GM23338 (cell line): ENCODE results near the gene C1orf210. TPM values are rescaled to one million over a fixed set of nuclear protein-coding genes. Genes with fewer than 3 reads are reported as not detected.

Experiments
- ATAC-seq: fragments of 200-7000 bp; cut with Tn5 transposase; 3 replicates; pipeline ENCODE4 v1.9.1; 2020
- DNase-seq: peaks from one replicate; pipeline ENCODE4 v3.0.0-alpha.2; 2015; ENCODE audit warnings: low spot score
- H2AFZ ChIP-seq: fragments of 200-600 bp; sonication (generic); 2 replicates; pipeline ENCODE4 v1.8.0; 2016; ENCODE audit warnings: antibody characterized with exemption, mild to moderate bottlenecking, moderate library complexity
- H3F3A ChIP-seq: fragments of 200-600 bp; sonication (generic); replicated peaks from 2 replicates; pipeline ENCODE4 v1.8.0; 2017; ENCODE audit warnings: antibody characterized with exemption, mixed run types, low read depth
- H3K27ac ChIP-seq: fragments of 200-600 bp; sonication (generic); 2 replicates; pipeline ENCODE4 v1.6.1; 2016; ENCODE audit warnings: low read depth
- H3K27me3 ChIP-seq: fragments of 200-600 bp; sonication (generic); 2 replicates; pipeline ENCODE4 v1.8.0; 2016; ENCODE audit warnings: mild to moderate bottlenecking, mixed run types, moderate library complexity; ENCODE audit not compliant: insufficient read depth
- H3K36me3 ChIP-seq: fragments of 200-600 bp; sonication (generic); 2 replicates; pipeline ENCODE4 v1.8.0; 2016; ENCODE audit warnings: mild to moderate bottlenecking; ENCODE audit not compliant: insufficient read depth
- H3K4me1 ChIP-seq: fragments of 200-600 bp; sonication (generic); 2 replicates; pipeline ENCODE4 v1.8.0; 2016; ENCODE audit warnings: mild to moderate bottlenecking, moderate library complexity; ENCODE audit not compliant: insufficient read depth
- H3K4me2 ChIP-seq: fragments of 200-600 bp; sonication (generic); 2 replicates; pipeline ENCODE4 v1.7.1; 2017; ENCODE audit warnings: mixed run types
- H3K4me3 ChIP-seq: fragments of 200-600 bp; sonication (generic); 2 replicates; pipeline ENCODE4 v1.6.1; 2016; ENCODE audit warnings: mixed run types
- H3K79me2 ChIP-seq: fragments of 200-600 bp; sonication (generic); replicated peaks from 2 replicates; pipeline ENCODE4 v1.8.0; 2017; ENCODE audit warnings: mild to moderate bottlenecking; ENCODE audit not compliant: insufficient read depth
- H3K9me2 ChIP-seq: fragments of 200-600 bp; sonication (generic); 2 replicates; pipeline ENCODE4 v1.8.0; 2017; ENCODE audit not compliant: insufficient read depth
- H4K20me1 ChIP-seq: fragments of 200-600 bp; sonication (generic); replicated peaks from 2 replicates; pipeline ENCODE4 v1.8.0; 2017; ENCODE audit warnings: mild to moderate bottlenecking; ENCODE audit not compliant: insufficient read depth
- H3K27ac Mint-ChIP-seq: 2 replicates; pipeline ENCODE4 v1.8.0; 2020; ENCODE audit warnings: inconsistent platforms, mild to moderate bottlenecking, moderate library complexity, mixed read lengths
- H3K27me3 Mint-ChIP-seq: 3 replicates; pipeline ENCODE4 v1.8.0; 2022; ENCODE audit warnings: low read depth, mild to moderate bottlenecking, moderate library complexity, mixed read lengths, inconsistent platforms; ENCODE audit not compliant: insufficient read depth, poor library complexity
- H3K36me3 Mint-ChIP-seq: 3 replicates; pipeline ENCODE4 v1.8.0; 2021; ENCODE audit warnings: low read depth, mild to moderate bottlenecking, inconsistent platforms, moderate library complexity, mixed read lengths
- H3K4me1 Mint-ChIP-seq: 3 replicates; pipeline ENCODE4 v1.8.0; 2020; ENCODE audit warnings: mild to moderate bottlenecking, inconsistent platforms, mixed read lengths
- H3K4me3 Mint-ChIP-seq: 3 replicates; pipeline ENCODE4 v1.8.0; 2021; ENCODE audit warnings: moderate library complexity, mild to moderate bottlenecking, inconsistent platforms, mixed read lengths
- H3K9me3 Mint-ChIP-seq: 3 replicates; pipeline ENCODE4 v1.8.0; 2020; ENCODE audit warnings: moderate library complexity, mild to moderate bottlenecking, inconsistent platforms, mixed read lengths
- CREB1 ChIP-seq: fragments of 250-450 bp; sonication (Bioruptor Pico); IDR thresholded peaks from 2 replicates; pipeline ENCODE4 v1.5.0; 2020; ENCODE audit warnings: low read depth, mild to moderate bottlenecking, moderate library complexity
- EZH2 ChIP-seq: fragments of 200-600 bp; sonication (generic); IDR thresholded peaks from one replicate; pipeline ENCODE4 v1.8.0; 2017; ENCODE audit warnings: antibody characterized with exemption, mild to moderate bottlenecking, low read depth; ENCODE audit not compliant: unreplicated experiment
- EZH2phosphoT487 ChIP-seq: fragments of 200-600 bp; sonication (generic); IDR thresholded peaks from one replicate; pipeline ENCODE4 v1.8.1; 2018; ENCODE audit warnings: antibody characterized with exemption; ENCODE audit not compliant: unreplicated experiment
- JUNB ChIP-seq: IDR thresholded peaks from one replicate; pipeline ENCODE4 v1.6.1; 2016; ENCODE audit warnings: antibody characterized with exemption; ENCODE audit not compliant: unreplicated experiment
- NANOG ChIP-seq: IDR thresholded peaks from 2 replicates; pipeline ENCODE4 v1.6.1; 2016; ENCODE audit warnings: antibody characterized with exemption, borderline replicate concordance
- POLR2AphosphoS5 ChIP-seq: IDR thresholded peaks from 2 replicates; pipeline ENCODE4 v1.6.1; 2016; ENCODE audit warnings: antibody characterized with exemption, low read depth
- STAT1 ChIP-seq: IDR thresholded peaks from one replicate; pipeline ENCODE4 v1.6.1; 2016; ENCODE audit warnings: antibody characterized with exemption; ENCODE audit not compliant: unreplicated experiment
- ZNF114 ChIP-seq: fragments of 250-450 bp; sonication (Bioruptor Pico); IDR thresholded peaks from 2 replicates; pipeline ENCODE4 v1.5.0; 2020; ENCODE audit warnings: mild to moderate bottlenecking, moderate library complexity
- ZNF331 ChIP-seq: fragments of 250-450 bp; sonication (Bioruptor Pico); IDR thresholded peaks from 2 replicates; pipeline ENCODE4 v1.5.0; 2020; ENCODE audit warnings: low read depth, mild to moderate bottlenecking, moderate library complexity
- polyA plus RNA-seq: library from polyadenylated mRNA; unstranded; fragments of >200 nt; fragmentation: Nextera tagmentation; extraction: Ambion mirVana; gene quantifications from 2 replicates; pipeline ENCODE4 v1.2.1, GENCODE V29; 2016
- total RNA-seq: library from RNA; depleted of rRNA; stranded (reverse); fragments of >200 nt; shearing (Covaris generic); gene quantifications from 2 replicates; pipeline ENCODE4 v1.2.3, GENCODE V29; 2014
- TF ChIP-seq, protein P1 (sequence below): IDR thresholded peaks from 2 replicates; pipeline ENCODE4 v1.6.1; 2016; ENCODE audit warnings: antibody characterized with exemption
- TF ChIP-seq, protein P2 (sequence below): IDR thresholded peaks from one replicate; pipeline ENCODE4 v1.6.1; 2018; ENCODE audit warnings: antibody characterized with exemption; ENCODE audit not compliant: unreplicated experiment
- TF ChIP-seq, protein P3 (sequence below): fragments of 250-450 bp; sonication (Bioruptor Pico); IDR thresholded peaks from 2 replicates; pipeline ENCODE4 v1.5.0; 2020; ENCODE audit warnings: mild to moderate bottlenecking, moderate library complexity
- TF ChIP-seq, protein P4 (sequence below), 2 experiments: fragments of 200-600 bp in 1 of 2; sonication (generic) in 1 of 2; conservative IDR thresholded peaks; 2 replicates each; pipeline versions ENCODE4 v1.5.1 to v1.6.1; 2016 to 2017; ENCODE audit warnings: antibody characterized with exemption in 2 of 2, low read depth in 2 of 2, mild to moderate bottlenecking in 2 of 2, moderate library complexity in 1 of 2

The C1orf210 gene
- total and polyA plus RNA-seq, 2 experiments from 2014 or later, result 10.3 to 17.1 TPM

DNA sequence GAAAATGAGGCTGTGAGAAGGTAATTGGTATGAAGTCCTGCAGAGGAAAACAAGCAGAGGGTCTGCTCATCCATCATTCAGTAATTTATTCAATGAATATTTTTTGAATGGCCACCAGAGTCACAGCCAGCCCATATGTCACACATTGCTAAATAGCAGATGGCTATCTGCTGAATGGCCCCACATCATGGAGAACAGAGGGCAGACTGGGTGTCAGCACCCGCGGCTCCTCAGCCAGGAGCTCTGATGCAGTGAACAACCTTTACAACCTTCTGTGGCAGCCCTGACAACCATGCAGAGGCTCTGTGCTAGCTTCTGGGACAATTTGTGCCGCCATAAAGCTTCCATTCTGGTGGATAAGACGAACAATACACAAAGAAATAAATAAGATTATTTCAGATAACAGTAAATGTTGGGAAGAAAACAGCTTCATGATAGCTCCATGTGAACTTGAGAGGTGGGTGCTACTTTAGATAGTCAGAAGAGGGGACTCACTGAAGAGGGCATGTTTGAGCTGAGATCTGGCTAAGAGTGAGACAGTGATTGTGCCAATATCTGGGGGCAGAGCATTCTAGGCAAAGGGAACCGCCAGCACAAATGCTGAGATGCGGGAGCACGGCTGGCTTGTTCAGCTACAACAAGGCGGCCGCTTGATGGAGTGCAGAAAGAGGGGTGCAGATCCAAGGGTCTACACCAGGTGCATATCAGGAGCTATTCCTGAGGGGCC lies 2.8 kb upstream of the C1orf210 start:
- Histone ChIP-seq H3K27me3 (no peaks in the 10 kb centered on the region), H3F3A (no peaks in the 10 kb centered on the region), H3K4me3 (no peak overlapping the region), H3K4me2 (no peak overlapping the region), H2AFZ (no peak overlapping the region), H3K4me1 (peaks cover 10% of the 10 kb centered on the region), H3K79me2 (no peaks in the 10 kb centered on the region), H4K20me1 (no peaks in the 10 kb centered on the region), H3K36me3 (no peaks in the 10 kb centered on the region), H3K9me2 (peaks cover 5% of the 10 kb centered on the region; the same call in 1 of the 2 replicates), H3K27ac (no peak overlapping the region)
- H3K27ac Mint-ChIP-seq, result no peak overlapping the region
- ATAC-seq (no peak), DNase-seq (no peak)
- H3K4me1 Mint-ChIP-seq, result peaks cover 27% of the 10 kb centered on the region
- no peak for TF ChIP-seq EZH2
- no peak for TF ChIP-seq CREB1 (CRISPR knock-in tag)
- no peak for TF ChIP-seq NANOG
- no peak for TF ChIP-seq POLR2AphosphoS5
- TF ChIP-seq, protein P1, sequence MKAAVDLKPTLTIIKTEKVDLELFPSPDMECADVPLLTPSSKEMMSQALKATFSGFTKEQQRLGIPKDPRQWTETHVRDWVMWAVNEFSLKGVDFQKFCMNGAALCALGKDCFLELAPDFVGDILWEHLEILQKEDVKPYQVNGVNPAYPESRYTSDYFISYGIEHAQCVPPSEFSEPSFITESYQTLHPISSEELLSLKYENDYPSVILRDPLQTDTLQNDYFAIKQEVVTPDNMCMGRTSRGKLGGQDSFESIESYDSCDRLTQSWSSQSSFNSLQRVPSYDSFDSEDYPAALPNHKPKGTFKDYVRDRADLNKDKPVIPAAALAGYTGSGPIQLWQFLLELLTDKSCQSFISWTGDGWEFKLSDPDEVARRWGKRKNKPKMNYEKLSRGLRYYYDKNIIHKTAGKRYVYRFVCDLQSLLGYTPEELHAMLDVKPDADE, result no peak
- TF ChIP-seq ZNF331 (CRISPR knock-in tag), result no peak
- TF ChIP-seq, protein P2, sequence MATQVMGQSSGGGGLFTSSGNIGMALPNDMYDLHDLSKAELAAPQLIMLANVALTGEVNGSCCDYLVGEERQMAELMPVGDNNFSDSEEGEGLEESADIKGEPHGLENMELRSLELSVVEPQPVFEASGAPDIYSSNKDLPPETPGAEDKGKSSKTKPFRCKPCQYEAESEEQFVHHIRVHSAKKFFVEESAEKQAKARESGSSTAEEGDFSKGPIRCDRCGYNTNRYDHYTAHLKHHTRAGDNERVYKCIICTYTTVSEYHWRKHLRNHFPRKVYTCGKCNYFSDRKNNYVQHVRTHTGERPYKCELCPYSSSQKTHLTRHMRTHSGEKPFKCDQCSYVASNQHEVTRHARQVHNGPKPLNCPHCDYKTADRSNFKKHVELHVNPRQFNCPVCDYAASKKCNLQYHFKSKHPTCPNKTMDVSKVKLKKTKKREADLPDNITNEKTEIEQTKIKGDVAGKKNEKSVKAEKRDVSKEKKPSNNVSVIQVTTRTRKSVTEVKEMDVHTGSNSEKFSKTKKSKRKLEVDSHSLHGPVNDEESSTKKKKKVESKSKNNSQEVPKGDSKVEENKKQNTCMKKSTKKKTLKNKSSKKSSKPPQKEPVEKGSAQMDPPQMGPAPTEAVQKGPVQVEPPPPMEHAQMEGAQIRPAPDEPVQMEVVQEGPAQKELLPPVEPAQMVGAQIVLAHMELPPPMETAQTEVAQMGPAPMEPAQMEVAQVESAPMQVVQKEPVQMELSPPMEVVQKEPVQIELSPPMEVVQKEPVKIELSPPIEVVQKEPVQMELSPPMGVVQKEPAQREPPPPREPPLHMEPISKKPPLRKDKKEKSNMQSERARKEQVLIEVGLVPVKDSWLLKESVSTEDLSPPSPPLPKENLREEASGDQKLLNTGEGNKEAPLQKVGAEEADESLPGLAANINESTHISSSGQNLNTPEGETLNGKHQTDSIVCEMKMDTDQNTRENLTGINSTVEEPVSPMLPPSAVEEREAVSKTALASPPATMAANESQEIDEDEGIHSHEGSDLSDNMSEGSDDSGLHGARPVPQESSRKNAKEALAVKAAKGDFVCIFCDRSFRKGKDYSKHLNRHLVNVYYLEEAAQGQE, result no peak
- no peak for TF ChIP-seq JUNB
- TF ChIP-seq, protein P3, sequence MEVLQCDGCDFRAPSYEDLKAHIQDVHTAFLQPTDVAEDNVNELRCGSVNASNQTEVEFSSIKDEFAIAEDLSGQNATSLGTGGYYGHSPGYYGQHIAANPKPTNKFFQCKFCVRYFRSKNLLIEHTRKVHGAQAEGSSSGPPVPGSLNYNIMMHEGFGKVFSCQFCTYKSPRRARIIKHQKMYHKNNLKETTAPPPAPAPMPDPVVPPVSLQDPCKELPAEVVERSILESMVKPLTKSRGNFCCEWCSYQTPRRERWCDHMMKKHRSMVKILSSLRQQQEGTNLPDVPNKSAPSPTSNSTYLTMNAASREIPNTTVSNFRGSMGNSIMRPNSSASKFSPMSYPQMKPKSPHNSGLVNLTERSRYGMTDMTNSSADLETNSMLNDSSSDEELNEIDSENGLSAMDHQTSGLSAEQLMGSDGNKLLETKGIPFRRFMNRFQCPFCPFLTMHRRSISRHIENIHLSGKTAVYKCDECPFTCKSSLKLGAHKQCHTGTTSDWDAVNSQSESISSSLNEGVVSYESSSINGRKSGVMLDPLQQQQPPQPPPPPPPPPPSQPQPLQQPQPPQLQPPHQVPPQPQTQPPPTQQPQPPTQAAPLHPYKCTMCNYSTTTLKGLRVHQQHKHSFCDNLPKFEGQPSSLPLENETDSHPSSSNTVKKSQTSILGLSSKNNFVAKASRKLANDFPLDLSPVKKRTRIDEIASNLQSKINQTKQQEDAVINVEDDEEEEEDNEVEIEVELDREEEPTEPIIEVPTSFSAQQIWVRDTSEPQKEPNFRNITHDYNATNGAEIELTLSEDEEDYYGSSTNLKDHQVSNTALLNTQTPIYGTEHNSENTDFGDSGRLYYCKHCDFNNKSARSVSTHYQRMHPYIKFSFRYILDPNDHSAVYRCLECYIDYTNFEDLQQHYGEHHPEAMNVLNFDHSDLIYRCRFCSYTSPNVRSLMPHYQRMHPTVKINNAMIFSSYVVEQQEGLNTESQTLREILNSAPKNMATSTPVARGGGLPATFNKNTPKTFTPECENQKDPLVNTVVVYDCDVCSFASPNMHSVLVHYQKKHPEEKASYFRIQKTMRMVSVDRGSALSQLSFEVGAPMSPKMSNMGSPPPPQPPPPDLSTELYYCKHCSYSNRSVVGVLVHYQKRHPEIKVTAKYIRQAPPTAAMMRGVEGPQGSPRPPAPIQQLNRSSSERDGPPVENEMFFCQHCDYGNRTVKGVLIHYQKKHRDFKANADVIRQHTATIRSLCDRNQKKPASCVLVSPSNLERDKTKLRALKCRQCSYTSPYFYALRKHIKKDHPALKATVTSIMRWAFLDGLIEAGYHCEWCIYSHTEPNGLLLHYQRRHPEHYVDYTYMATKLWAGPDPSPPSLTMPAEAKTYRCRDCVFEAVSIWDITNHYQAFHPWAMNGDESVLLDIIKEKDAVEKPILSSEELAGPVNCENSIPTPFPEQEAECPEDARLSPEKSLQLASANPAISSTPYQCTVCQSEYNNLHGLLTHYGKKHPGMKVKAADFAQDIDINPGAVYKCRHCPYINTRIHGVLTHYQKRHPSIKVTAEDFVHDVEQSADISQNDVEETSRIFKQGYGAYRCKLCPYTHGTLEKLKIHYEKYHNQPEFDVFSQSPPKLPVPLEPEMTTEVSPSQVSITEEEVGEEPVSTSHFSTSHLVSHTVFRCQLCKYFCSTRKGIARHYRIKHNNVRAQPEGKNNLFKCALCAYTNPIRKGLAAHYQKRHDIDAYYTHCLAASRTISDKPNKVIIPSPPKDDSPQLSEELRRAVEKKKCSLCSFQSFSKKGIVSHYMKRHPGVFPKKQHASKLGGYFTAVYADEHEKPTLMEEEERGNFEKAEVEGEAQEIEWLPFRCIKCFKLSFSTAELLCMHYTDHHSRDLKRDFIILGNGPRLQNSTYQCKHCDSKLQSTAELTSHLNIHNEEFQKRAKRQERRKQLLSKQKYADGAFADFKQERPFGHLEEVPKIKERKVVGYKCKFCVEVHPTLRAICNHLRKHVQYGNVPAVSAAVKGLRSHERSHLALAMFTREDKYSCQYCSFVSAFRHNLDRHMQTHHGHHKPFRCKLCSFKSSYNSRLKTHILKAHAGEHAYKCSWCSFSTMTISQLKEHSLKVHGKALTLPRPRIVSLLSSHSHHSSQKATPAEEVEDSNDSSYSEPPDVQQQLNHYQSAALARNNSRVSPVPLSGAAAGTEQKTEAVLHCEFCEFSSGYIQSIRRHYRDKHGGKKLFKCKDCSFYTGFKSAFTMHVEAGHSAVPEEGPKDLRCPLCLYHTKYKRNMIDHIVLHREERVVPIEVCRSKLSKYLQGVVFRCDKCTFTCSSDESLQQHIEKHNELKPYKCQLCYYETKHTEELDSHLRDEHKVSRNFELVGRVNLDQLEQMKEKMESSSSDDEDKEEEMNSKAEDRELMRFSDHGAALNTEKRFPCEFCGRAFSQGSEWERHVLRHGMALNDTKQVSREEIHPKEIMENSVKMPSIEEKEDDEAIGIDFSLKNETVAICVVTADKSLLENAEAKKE (CRISPR knock-in tag), result no peak
- TF ChIP-seq EZH2phosphoT487, result no peak
- TF ChIP-seq, protein P4, sequence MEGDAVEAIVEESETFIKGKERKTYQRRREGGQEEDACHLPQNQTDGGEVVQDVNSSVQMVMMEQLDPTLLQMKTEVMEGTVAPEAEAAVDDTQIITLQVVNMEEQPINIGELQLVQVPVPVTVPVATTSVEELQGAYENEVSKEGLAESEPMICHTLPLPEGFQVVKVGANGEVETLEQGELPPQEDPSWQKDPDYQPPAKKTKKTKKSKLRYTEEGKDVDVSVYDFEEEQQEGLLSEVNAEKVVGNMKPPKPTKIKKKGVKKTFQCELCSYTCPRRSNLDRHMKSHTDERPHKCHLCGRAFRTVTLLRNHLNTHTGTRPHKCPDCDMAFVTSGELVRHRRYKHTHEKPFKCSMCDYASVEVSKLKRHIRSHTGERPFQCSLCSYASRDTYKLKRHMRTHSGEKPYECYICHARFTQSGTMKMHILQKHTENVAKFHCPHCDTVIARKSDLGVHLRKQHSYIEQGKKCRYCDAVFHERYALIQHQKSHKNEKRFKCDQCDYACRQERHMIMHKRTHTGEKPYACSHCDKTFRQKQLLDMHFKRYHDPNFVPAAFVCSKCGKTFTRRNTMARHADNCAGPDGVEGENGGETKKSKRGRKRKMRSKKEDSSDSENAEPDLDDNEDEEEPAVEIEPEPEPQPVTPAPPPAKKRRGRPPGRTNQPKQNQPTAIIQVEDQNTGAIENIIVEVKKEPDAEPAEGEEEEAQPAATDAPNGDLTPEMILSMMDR (conservative IDR thresholded peaks at IDR 0.05; ENCODE audit: low read depth in 2 of 2), result no peak
- no peak for TF ChIP-seq ZNF114 (CRISPR knock-in tag)
- no peak for TF ChIP-seq STAT1
- peaks cover 17% of the 10 kb centered on the region for H3K27me3 Mint-ChIP-seq
- no peak overlapping the region for H3K4me3 Mint-ChIP-seq
- no peaks in the 10 kb centered on the region for H3K9me3 Mint-ChIP-seq
- no peaks in the 10 kb centered on the region for H3K36me3 Mint-ChIP-seq
